Measurements from ENCODE around the gene ADTRP. TPM values are rescaled to one million over a fixed set of nuclear protein-coding genes. Genes with fewer than 3 reads are reported as not detected.
A peak's percentile ranks its signal among the peaks of the same experiment; 100 is the strongest.

Gene ADTRP
- total and polyA plus RNA-seq, 8 donors: 0.09 to 0.44 (median 0.24) TPM; not detected in 3

DNA sequence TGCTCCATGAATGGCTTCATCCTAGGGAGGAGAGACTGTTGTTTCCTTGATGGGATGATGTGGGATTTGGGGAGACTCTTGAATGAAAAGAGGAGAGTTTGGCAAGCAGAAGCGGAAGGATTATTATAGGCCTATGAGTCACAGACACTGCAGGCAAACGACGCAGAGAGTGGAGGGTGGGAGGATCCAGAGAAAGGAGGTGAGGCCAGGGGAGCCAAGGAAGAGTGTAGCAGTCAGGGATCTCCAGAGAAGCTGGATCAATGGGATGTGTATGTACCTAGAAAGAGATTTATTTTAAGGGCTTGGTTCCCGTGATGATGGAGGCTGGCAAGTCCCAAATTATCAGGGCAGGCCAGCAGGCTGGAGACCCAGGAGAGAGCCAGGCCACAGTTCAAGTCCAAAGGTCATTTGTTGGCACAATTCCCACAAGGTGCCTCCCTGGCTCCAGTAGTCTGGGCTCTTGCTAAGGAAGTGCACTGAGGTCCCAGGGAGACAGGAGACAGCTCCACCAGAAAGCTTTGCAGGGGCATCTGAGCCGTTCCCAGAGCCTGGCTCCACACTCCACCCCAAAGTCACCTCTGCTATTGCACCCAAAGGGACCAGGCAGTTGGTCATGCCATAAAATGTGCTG is 76.0 kb downstream of the ADTRP start:
- Histone ChIP-seq H3K4me1 (no peaks in the 10 kb centered on the region), H3K27me3 (no peaks in the 10 kb centered on the region), H3K4me3 (no peak overlapping the region), H3K9me3 (no peaks in the 10 kb centered on the region), H3K36me3 (no peaks in the 10 kb centered on the region), H3K27ac (no peak overlapping the region)
- intact Hi-C loops (cut with DNase I): no loop called here
- 73 to 77% methylated on average over 5 of the region's 5 CpGs for WGBS, 2 donors
- TF ChIP-seq, protein P1, sequence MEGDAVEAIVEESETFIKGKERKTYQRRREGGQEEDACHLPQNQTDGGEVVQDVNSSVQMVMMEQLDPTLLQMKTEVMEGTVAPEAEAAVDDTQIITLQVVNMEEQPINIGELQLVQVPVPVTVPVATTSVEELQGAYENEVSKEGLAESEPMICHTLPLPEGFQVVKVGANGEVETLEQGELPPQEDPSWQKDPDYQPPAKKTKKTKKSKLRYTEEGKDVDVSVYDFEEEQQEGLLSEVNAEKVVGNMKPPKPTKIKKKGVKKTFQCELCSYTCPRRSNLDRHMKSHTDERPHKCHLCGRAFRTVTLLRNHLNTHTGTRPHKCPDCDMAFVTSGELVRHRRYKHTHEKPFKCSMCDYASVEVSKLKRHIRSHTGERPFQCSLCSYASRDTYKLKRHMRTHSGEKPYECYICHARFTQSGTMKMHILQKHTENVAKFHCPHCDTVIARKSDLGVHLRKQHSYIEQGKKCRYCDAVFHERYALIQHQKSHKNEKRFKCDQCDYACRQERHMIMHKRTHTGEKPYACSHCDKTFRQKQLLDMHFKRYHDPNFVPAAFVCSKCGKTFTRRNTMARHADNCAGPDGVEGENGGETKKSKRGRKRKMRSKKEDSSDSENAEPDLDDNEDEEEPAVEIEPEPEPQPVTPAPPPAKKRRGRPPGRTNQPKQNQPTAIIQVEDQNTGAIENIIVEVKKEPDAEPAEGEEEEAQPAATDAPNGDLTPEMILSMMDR (IDR thresholded peaks at IDR 0.05): no peak
- DNase-seq (no peak), ATAC-seq (peak in 2 of 4 donors; percentile 63 to 70), FAIRE-seq (no peak)

DNA sequence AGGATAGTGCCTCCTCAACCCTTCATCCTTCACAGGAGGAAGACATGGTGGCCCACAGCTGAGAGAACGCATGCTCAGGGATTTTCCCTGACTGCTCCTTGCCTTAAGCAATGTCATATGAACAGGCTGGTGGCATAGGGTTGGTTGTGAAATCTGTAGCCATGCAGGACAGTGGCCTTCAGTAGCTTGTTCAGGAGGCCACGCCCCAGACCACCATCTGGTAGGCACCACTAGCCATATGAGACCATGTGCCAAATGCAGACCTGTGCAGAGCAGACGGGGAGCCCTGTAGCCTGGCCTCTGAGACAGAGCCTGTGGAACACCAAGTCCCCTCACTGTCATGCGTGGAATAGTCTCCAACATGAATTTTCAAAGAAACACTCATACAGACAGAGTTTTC is 76.5 kb downstream of the ADTRP start:
- Histone ChIP-seq H3K36me3 (no peaks in the 10 kb centered on the region), H3K27me3 (no peaks in the 10 kb centered on the region), H3K9me3 (no peaks in the 10 kb centered on the region), H3K4me3 (no peak overlapping the region), H3K4me1 (no peaks in the 10 kb centered on the region), H3K27ac (no peak overlapping the region)
- DNase-seq (no peak), FAIRE-seq (no peak), ATAC-seq (peak in 1 of 4 donors; percentile 26)
- WGBS, 2 donors: 95 to 98% methylated on average over 4 of the region's 4 CpGs
- intact Hi-C loops (cut with DNase I): no loop called here
- TF ChIP-seq, protein P1 (IDR thresholded peaks at IDR 0.05): no peak

DNA sequence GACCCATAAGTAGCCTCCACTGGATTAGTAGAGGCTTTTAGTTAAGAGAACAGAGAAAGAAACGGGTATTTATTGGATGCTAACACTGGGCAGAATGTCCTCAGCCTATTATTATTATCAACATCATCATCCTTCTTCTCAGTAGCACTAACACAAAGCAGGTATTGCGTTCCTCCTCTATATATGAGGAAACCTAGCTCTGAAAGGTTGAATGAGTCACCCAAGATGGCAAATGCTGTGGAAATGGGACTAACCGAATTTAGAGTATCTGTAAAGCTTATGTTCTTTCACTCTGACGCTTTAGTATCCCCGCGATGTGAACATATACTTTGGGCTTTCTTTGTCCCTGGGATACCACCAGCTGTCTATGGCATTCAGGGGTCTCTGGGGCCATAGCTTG is 77.0 kb downstream of the ADTRP start:
- no peak for DNase-seq
- 87% methylated on average over 6 of the region's 6 CpGs for WGBS, 2 donors
- intact Hi-C loops (cut with DNase I): no loop called here
- H3K27ac ChIP-seq: no peak overlapping the region
- H3K9me3 ChIP-seq: no peaks in the 10 kb centered on the region
- no peak overlapping the region for H3K4me3 ChIP-seq
- FAIRE-seq: no peak
- ATAC-seq: no peak
- no peaks in the 10 kb centered on the region for H3K36me3 ChIP-seq
- H3K4me1 ChIP-seq: no peaks in the 10 kb centered on the region
- TF ChIP-seq, protein P1 (IDR thresholded peaks at IDR 0.05): no peak
- H3K27me3 ChIP-seq: no peaks in the 10 kb centered on the region

DNA sequence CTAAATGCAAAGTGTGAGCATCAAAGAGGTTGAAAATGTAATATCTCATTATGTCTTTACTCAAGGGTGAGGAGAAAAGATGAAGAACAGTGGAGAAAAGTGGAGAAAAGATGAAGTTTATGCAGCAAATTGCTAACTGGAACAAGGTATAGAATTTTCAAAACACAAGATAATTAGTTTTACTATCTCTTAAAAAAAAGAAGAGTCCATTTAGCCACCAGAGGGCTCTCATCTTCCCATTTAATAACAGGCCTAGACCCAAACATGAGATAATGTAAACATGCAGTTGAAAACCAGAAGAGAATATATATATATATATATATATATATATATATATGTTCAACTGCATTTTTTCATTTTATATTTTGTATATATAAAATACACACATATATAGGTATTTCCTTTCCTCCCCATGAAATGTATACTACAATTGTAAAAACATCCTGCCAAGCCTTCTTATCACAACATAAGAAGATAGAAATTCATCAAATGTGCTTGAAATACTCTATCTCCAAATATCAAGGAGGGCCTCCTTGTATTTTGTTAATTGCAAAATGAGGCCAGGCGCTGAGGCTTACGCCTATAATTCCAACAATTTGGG is 78.4 kb downstream of the ADTRP start:
- H3K27ac ChIP-seq: no peak overlapping the region
- ATAC-seq: peak in 2 of 4 donors; percentile 56 to 60

More for the DNA sequence above, 78.4 kb downstream of the ADTRP start:
- no peaks in the 10 kb centered on the region for H3K9me3 ChIP-seq
- whole genome bisulfite sequencing, 2 donors: 98% methylated on average over 2 of the region's 2 CpGs
- H3K36me3 ChIP-seq: no peaks in the 10 kb centered on the region
- TF ChIP-seq, protein P1 (IDR thresholded peaks at IDR 0.05): peak in 1 of 4 donors; percentile 21
- intact Hi-C loops (cut with DNase I): no loop called here
- no peaks in the 10 kb centered on the region for H3K27me3 ChIP-seq
- DNase-seq (no peak), FAIRE-seq (no peak)
- no peaks in the 10 kb centered on the region for H3K4me1 ChIP-seq
- no peak overlapping the region for H3K4me3 ChIP-seq
